Heart left ventricle (tissue), 13 donors: Measurements from ENCODE around the gene ENKUR.

ENCODE experiments used
- POLR2A ChIP-seq, 2 donors: fragments of 450-650 bp; IDR thresholded peaks; one replicate each; pipeline ENCODE4 v1.6.1; 2017; ENCODE audit warnings: antibody characterized with exemption in 2 of 2, mild to moderate bottlenecking in 2 of 2, moderate library complexity in 2 of 2
- TF ChIP-seq, protein P1 (sequence below), 12 donors: fragments of 200-600 bp; sonication (generic) in 4 of 12; IDR thresholded peaks; one replicate each; pipeline versions ENCODE4 v1.5.0 to v1.8.0; 2018 to 2022; ENCODE audit warnings: antibody characterized with exemption in 12 of 12, mild to moderate bottlenecking in 5 of 12
- donor health status: ischemic (EF 13 %, LVEDD 7.1; RV severe dilation, severe dysfunction).
- donor health status: DM: no; HTN: yes; CAD: no.
- donor health status: DM: no; HTN: no; CAD: no.
- donor health status: ischemic (EF 25% LVEDD 6.9; RV normal size, moderate dysfunction).
- donor health status: ischemic (EF 25% LVEDD 5.7; RV mildly dilated, moderate dysfunction).
- donor health status: ischemic (EF 35%, LVEDD 5.7; RV mildly dilated, moderate dysfunction).
- donor health status: nonischemic (EF 11% LVEDD 7.7; RV severe dilation, severe dysfunction).
- donor health status: DM: yes; HTN: yes; CAD: no.
- donor health status: PGD.
- donor health status: ischemic (EF 29% LVEDD 5.4; RV normal size, mild dysfunction).
- donor health status: nonischemic (EF 23%, LVEDD 6.1; RV moderate dilation, normal function).

DNA sequence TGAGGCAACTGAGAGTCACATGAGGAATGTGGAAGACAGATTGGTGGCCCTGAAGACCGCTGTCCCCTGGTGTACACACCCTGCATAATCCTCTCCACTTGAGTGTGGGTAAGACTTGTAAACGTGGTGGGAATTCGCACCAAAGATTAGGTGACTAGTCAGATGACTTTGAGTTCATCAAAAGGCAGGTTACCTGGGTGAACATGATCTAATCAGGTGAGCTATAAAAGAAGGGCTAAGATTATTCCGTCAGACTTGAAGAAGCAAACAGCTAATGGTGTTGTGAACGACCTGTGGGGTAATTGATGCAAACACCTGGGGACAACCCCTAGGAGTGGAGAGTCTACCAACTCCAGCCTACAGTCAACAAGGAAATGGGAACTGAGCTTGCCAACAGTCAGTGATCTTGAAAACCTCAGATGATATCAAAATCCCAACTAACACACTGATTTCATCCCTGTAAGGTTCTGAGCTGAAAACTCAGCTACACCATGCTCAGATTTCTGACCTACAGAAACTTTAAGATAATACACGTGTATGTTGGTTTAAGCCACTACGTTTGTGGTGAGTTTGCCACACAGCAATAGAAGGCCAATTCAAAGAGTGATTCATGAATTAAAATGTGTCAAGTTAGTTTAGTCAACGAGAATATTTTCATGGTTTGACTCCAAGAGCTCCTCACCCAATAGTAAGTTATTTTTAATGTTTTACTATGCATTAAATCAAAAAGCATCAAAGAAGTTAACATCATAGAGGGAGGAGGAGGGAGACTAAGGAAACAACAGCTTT is 80.3 kb downstream of the ENKUR start:
- no peak for TF ChIP-seq POLR2A (IDR thresholded peaks at IDR 0.05)
- TF ChIP-seq, protein P1, sequence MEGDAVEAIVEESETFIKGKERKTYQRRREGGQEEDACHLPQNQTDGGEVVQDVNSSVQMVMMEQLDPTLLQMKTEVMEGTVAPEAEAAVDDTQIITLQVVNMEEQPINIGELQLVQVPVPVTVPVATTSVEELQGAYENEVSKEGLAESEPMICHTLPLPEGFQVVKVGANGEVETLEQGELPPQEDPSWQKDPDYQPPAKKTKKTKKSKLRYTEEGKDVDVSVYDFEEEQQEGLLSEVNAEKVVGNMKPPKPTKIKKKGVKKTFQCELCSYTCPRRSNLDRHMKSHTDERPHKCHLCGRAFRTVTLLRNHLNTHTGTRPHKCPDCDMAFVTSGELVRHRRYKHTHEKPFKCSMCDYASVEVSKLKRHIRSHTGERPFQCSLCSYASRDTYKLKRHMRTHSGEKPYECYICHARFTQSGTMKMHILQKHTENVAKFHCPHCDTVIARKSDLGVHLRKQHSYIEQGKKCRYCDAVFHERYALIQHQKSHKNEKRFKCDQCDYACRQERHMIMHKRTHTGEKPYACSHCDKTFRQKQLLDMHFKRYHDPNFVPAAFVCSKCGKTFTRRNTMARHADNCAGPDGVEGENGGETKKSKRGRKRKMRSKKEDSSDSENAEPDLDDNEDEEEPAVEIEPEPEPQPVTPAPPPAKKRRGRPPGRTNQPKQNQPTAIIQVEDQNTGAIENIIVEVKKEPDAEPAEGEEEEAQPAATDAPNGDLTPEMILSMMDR (IDR thresholded peaks at IDR 0.05) = no peak
